Measurements from ENCODE around the gene OPN1SW.
A peak's percentile ranks its signal among the peaks of the same experiment; 100 is the strongest.

Gene OPN1SW

GRCh38 chr7:128792471-128793180, 17.0 kb upstream of the OPN1SW start:
- no peak for DNase-seq (ENCODE audit: low spot score)

- peak; percentile 65 for DNase-seq (ENCODE audit: low spot score)
These were observed 16.4 kb upstream of the OPN1SW start for GRCh38 chr7:128791972-128792327.

GRCh38 chr7:128791121-128791971, 15.8 kb upstream of the OPN1SW start, which contains the start of gene CCDC136:
CCDC136 (plus strand) TSS chr7:128791968; CDS start chr7:128792412, 444 bp downstream.
- DNase-seq (ENCODE audit: low spot score): peak; percentile 81

- DNase-seq (ENCODE audit: low spot score): no peak
These were observed 14.9 kb upstream of the OPN1SW start for GRCh38 chr7:128790315-128791041.

GRCh38 chr7:128788446-128789412, 13.1 kb upstream of the OPN1SW start:
- no peak for DNase-seq (ENCODE audit: low spot score)

GRCh38 chr7:128785738-128786137, 10.1 kb upstream of the OPN1SW start:
- DNase-seq (ENCODE audit: low spot score): no peak

GRCh38 chr7:128783143-128783861, 7.7 kb upstream of the OPN1SW start:
- peak; percentile 37 for DNase-seq (ENCODE audit: low spot score)

- DNase-seq (ENCODE audit: low spot score): no peak
These were observed 6.3 kb upstream of the OPN1SW start for GRCh38 chr7:128781851-128782250.

GRCh38 chr7:128781126-128781525, 5.5 kb upstream of the OPN1SW start:
- no peak for DNase-seq (ENCODE audit: low spot score)

GRCh38 chr7:128778946-128779345, 3.4 kb upstream of the OPN1SW start:
- DNase-seq (ENCODE audit: low spot score): no peak

GRCh38 chr7:128777156-128778123, 1.8 kb upstream of the OPN1SW start:
- DNase-seq (ENCODE audit: low spot score): peak; percentile 48

- DNase-seq (ENCODE audit: low spot score): no peak
These were observed 673 bp downstream of the OPN1SW start for GRCh38 chr7:128774921-128775320.

- DNase-seq (ENCODE audit: low spot score): no peak
These were observed 1.4 kb downstream of the OPN1SW start for GRCh38 chr7:128774029-128774689.

- DNase-seq (ENCODE audit: low spot score): no peak
These were observed 2.0 kb downstream of the OPN1SW start for GRCh38 chr7:128773604-128774003.

GRCh38 chr7:128770233-128770632, 5.4 kb downstream of the OPN1SW start:
- DNase-seq (ENCODE audit: low spot score): no peak

GRCh38 chr7:128767475-128768110, 8.0 kb downstream of the OPN1SW start:
- DNase-seq (ENCODE audit: low spot score): no peak

- DNase-seq (ENCODE audit: low spot score): no peak
These were observed 12.1 kb downstream of the OPN1SW start for GRCh38 chr7:128763541-128763940.

GRCh38 chr7:128759242-128759641, 16.4 kb downstream of the OPN1SW start:
- DNase-seq (ENCODE audit: low spot score): peak; percentile 41

Data from RKO (cell line).